ENCODE measurements around the gene ABCB9.

DNA sequence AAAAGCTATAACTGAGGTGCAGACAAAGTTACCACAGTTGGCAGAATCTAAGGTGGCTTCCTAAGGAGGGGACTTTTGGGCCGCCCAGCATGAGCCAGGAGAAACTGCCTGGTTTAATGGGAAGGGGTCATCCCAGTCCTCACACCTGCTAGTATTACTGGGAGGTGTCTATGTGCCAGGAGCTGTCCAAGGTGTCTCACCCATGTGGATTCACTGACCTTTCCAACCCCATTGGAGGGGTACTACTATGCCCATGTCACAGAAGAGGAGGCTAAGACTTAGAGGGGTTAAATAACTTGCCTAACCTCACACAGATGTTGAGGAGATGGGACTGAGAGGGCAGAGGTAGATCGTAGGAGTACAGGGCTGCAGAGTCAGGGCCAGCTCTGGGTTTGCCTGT lies 10.2 kb downstream of the ABCB9 start:
- TF ChIP-seq GATA2 (IDR thresholded peaks at IDR 0.05; ENCODE audit: low read depth, low read length) (no peak), GATA3 (IDR thresholded peaks at IDR 0.05; ENCODE audit: low read depth, low read length) (no peak)
